Rectal smooth muscle tissue (tissue), 1 donor: ENCODE data around the gene TDRD10.

Experiments
- H3K27ac ChIP-seq: one replicate; pipeline ENCODE4 v1.7.0; 2013; ENCODE audit warnings: low read depth, low read length, inconsistent platforms
- H3K27me3 ChIP-seq: one replicate; pipeline ENCODE4 v1.7.0; 2013; ENCODE audit warnings: low read length; ENCODE audit not compliant: control insufficient read depth, insufficient read depth
- H3K36me3 ChIP-seq: one replicate; pipeline ENCODE4 v1.7.0; 2013; ENCODE audit warnings: low read length; ENCODE audit not compliant: control insufficient read depth, insufficient read depth
- H3K4me1 ChIP-seq: one replicate; pipeline ENCODE4 v1.7.0; 2013; ENCODE audit warnings: low read length; ENCODE audit not compliant: control insufficient read depth, insufficient read depth
- H3K4me3 ChIP-seq: one replicate; pipeline ENCODE4 v1.7.0; 2013; ENCODE audit warnings: low read length
- H3K9ac ChIP-seq: one replicate; pipeline ENCODE4 v1.7.0; 2013; ENCODE audit warnings: low read length

The TDRD10 gene

GRCh38 chr1:154467434-154468102 is 34.5 kb upstream of the TDRD10 start:
- Histone ChIP-seq H3K27ac (no peak overlapping the region), H3K4me1 (no peaks in the 10 kb centered on the region), H3K36me3 (peaks cover 13% of the 10 kb centered on the region), H3K27me3 (no peaks in the 10 kb centered on the region), H3K4me3 (no peak overlapping the region), H3K9ac (no peak overlapping the region)

GRCh38 chr1:154468535-154469250 is 33.3 kb upstream of the TDRD10 start:
- no peaks in the 10 kb centered on the region for H3K27me3 ChIP-seq
- H3K36me3 ChIP-seq = peaks cover 9% of the 10 kb centered on the region
- H3K9ac ChIP-seq = no peak overlapping the region
- H3K27ac ChIP-seq = no peak overlapping the region
- no peaks in the 10 kb centered on the region for H3K4me1 ChIP-seq
- H3K4me3 ChIP-seq = no peak overlapping the region

- H3K9ac ChIP-seq = no peak overlapping the region
- peaks cover 8% of the 10 kb centered on the region for H3K36me3 ChIP-seq
- H3K4me1 ChIP-seq = no peaks in the 10 kb centered on the region
- H3K27ac ChIP-seq = no peak overlapping the region
- H3K27me3 ChIP-seq = no peaks in the 10 kb centered on the region
- no peak overlapping the region for H3K4me3 ChIP-seq
These were observed 32.0 kb upstream of the TDRD10 start for GRCh38 chr1:154469844-154470560.

GRCh38 chr1:154471304-154471703 is 30.7 kb upstream of the TDRD10 start:
- Histone ChIP-seq H3K27me3 (no peaks in the 10 kb centered on the region), H3K4me3 (no peak overlapping the region), H3K27ac (no peak overlapping the region), H3K4me1 (no peaks in the 10 kb centered on the region), H3K9ac (no peak overlapping the region), H3K36me3 (no peaks in the 10 kb centered on the region)

- no peaks in the 10 kb centered on the region for H3K4me1 ChIP-seq
- H3K27ac ChIP-seq = no peak overlapping the region
These were observed 27.2 kb upstream of the TDRD10 start for GRCh38 chr1:154474802-154475201.

GRCh38 chr1:154476791-154477190 is 25.2 kb upstream of the TDRD10 start:
- no peaks in the 10 kb centered on the region for H3K27me3 ChIP-seq
- no peak overlapping the region for H3K9ac ChIP-seq
- no peaks in the 10 kb centered on the region for H3K36me3 ChIP-seq
- no peak overlapping the region for H3K27ac ChIP-seq
- H3K4me1 ChIP-seq = no peaks in the 10 kb centered on the region
- H3K4me3 ChIP-seq = no peak overlapping the region

More at GRCh38 chr1:154474802-154475201, 27.2 kb upstream of the TDRD10 start:
- H3K36me3 ChIP-seq = no peaks in the 10 kb centered on the region
- no peak overlapping the region for H3K4me3 ChIP-seq
- no peaks in the 10 kb centered on the region for H3K27me3 ChIP-seq
- no peak overlapping the region for H3K9ac ChIP-seq

GRCh38 chr1:154478013-154478412 is 24.0 kb upstream of the TDRD10 start:
- Histone ChIP-seq H3K4me1 (no peaks in the 10 kb centered on the region), H3K4me3 (no peak overlapping the region), H3K36me3 (no peaks in the 10 kb centered on the region), H3K27me3 (no peaks in the 10 kb centered on the region), H3K9ac (no peak overlapping the region), H3K27ac (no peak overlapping the region)

- Histone ChIP-seq H3K27ac (no peak overlapping the region), H3K27me3 (no peaks in the 10 kb centered on the region), H3K36me3 (no peaks in the 10 kb centered on the region), H3K4me1 (no peaks in the 10 kb centered on the region), H3K4me3 (no peak overlapping the region), H3K9ac (no peak overlapping the region)
These were observed 23.4 kb upstream of the TDRD10 start for GRCh38 chr1:154478639-154479038.

GRCh38 chr1:154479764-154480421 is 22.1 kb upstream of the TDRD10 start:
- Histone ChIP-seq H3K27me3 (no peaks in the 10 kb centered on the region), H3K27ac (no peak overlapping the region), H3K4me1 (no peaks in the 10 kb centered on the region), H3K36me3 (no peaks in the 10 kb centered on the region), H3K9ac (no peak overlapping the region), H3K4me3 (no peak overlapping the region)

- Histone ChIP-seq H3K9ac (no peak overlapping the region), H3K27me3 (no peaks in the 10 kb centered on the region), H3K4me3 (no peak overlapping the region), H3K36me3 (no peaks in the 10 kb centered on the region), H3K27ac (no peak overlapping the region), H3K4me1 (no peaks in the 10 kb centered on the region)
These were observed 21.0 kb upstream of the TDRD10 start for GRCh38 chr1:154481053-154481452.

- no peak overlapping the region for H3K4me3 ChIP-seq
- no peaks in the 10 kb centered on the region for H3K27me3 ChIP-seq
- H3K9ac ChIP-seq = no peak overlapping the region
- H3K27ac ChIP-seq = no peak overlapping the region
- no peaks in the 10 kb centered on the region for H3K4me1 ChIP-seq
- no peaks in the 10 kb centered on the region for H3K36me3 ChIP-seq
These were observed 17.8 kb upstream of the TDRD10 start for GRCh38 chr1:154483941-154484803.
